Measurements from ENCODE around the gene ADCY7. TPM values are rescaled to one million over a fixed set of nuclear protein-coding genes. Genes with fewer than 3 reads are reported as not detected.

The ADCY7 gene
- total RNA-seq, 2 donors from 2014 or later = 8.5 to 17.1 TPM

DNA sequence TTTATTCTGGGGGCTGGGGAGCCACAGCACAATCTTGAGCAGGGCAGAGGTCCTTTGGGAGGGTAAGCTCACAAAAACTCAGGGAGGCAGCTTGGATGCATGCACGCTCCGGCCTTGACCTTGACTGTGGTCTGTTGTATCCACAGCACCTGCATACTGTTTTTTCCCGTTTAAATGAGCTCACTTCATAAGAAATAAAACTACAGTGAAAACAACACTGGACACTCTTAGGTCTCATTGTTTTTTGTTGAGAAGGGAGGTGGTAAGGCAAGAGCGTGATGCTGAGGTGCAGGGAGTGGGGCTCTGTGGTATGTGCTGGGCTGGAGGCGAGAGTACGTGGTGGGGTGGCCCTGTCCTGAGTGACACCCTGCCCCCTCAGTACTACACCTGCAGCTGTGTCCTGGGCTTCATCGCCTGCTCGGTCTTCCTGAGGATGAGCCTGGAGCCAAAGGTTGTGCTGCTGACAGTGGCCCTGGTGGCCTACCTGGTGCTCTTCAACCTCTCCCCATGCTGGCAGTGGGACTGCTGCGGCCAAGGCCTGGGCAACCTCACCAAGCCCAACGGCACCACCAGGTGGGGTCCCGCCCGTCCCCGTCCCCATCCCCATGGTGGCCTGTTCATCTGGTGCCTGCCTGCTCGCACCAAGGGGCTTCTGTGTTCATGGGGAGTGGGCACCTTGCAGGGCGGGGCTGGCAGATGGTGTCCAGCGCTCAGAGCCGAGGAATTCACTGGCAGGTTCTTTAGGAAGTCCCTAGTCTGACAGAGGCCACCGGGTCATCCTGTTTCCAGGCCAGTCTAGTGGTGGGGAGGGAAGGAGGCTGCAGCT lies 44.2 kb downstream of the ADCY7 start:
- Histone ChIP-seq H3K27me3 (no peaks in the 10 kb centered on the region), H3K4me3 (no peak overlapping the region)
- peak; percentile 54 for DNase-seq (ENCODE audit: low spot score)

DNA sequence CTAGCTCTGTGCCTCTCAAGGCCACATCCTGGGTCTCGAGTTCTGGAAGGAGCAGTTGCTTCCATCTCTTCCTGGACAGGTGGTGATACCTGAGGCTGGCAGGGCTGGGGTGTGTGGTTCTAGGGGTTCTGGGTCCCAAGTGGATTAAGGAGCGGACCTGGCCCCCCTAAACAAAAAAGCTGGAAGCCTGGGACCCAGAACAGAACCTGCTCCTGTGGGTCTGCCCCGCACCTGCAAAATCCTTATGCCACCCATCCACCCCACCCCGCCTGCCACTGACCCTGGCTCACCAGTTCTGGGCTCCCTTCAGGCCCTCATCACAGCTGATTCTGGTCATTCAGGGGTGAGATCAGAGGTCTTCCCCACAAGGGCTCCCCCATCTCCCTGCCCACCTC lies 44.8 kb downstream of the ADCY7 start:
- H3K36me3 ChIP-seq = peaks cover 36% of the 10 kb centered on the region
- H3K4me3 ChIP-seq = no peak overlapping the region
- peaks cover 0 to 13% of the 10 kb centered on the region in 2 donors for H3K4me1 ChIP-seq
- no peaks in the 10 kb centered on the region for H3K27me3 ChIP-seq
- peak; percentile 55 for DNase-seq (ENCODE audit: low spot score)
- TF ChIP-seq, protein P1, sequence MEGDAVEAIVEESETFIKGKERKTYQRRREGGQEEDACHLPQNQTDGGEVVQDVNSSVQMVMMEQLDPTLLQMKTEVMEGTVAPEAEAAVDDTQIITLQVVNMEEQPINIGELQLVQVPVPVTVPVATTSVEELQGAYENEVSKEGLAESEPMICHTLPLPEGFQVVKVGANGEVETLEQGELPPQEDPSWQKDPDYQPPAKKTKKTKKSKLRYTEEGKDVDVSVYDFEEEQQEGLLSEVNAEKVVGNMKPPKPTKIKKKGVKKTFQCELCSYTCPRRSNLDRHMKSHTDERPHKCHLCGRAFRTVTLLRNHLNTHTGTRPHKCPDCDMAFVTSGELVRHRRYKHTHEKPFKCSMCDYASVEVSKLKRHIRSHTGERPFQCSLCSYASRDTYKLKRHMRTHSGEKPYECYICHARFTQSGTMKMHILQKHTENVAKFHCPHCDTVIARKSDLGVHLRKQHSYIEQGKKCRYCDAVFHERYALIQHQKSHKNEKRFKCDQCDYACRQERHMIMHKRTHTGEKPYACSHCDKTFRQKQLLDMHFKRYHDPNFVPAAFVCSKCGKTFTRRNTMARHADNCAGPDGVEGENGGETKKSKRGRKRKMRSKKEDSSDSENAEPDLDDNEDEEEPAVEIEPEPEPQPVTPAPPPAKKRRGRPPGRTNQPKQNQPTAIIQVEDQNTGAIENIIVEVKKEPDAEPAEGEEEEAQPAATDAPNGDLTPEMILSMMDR (IDR thresholded peaks at IDR 0.05) = no peak
- H3K9me3 ChIP-seq = no peaks in the 10 kb centered on the region
- H3K27ac ChIP-seq = no peak overlapping the region

More for the DNA sequence above, 44.2 kb downstream of the ADCY7 start:
- peaks cover 0 to 13% of the 10 kb centered on the region in 2 donors for H3K4me1 ChIP-seq
- no peaks in the 10 kb centered on the region for H3K9me3 ChIP-seq
- TF ChIP-seq, protein P1 (IDR thresholded peaks at IDR 0.05) = no peak
- H3K27ac ChIP-seq = no peak overlapping the region
- H3K36me3 ChIP-seq = peaks cover 30% of the 10 kb centered on the region

DNA sequence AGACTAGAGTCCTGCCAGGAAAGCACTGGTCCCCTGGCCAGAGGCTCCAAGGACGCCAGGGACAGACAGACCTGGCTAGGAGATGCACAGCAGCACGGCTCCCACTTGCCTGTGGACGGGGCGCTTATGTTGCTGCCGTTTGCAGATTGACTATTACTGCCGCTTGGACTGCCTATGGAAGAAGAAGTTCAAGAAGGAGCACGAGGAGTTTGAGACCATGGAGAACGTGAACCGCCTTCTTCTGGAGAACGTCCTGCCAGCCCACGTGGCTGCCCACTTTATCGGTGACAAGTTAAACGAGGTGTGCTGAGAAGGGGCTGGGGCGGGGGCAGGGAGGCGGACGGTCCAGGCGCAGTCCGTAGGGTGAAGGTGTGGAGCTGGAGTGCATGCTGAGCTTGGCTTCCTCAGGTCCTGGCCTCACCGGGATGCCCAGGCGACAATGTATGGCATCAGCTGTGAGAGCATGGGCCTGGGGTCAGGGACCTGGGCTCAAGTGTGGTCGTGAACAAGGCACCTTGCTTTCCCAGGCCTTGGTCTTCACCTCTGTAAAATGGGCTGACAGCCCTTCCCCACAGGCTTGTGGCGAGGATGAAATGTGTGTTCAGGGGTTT lies 45.6 kb downstream of the ADCY7 start:
- H3K4me1 ChIP-seq = peaks cover 0 to 13% of the 10 kb centered on the region in 2 donors
- no peaks in the 10 kb centered on the region for H3K27me3 ChIP-seq
- DNase-seq (ENCODE audit: low spot score) = peak; percentile 46
- H3K9me3 ChIP-seq = no peaks in the 10 kb centered on the region
- peaks cover 44% of the 10 kb centered on the region for H3K36me3 ChIP-seq
- TF ChIP-seq, protein P1 (IDR thresholded peaks at IDR 0.05) = no peak
- H3K4me3 ChIP-seq = no peak overlapping the region
- H3K27ac ChIP-seq = no peak overlapping the region

DNA sequence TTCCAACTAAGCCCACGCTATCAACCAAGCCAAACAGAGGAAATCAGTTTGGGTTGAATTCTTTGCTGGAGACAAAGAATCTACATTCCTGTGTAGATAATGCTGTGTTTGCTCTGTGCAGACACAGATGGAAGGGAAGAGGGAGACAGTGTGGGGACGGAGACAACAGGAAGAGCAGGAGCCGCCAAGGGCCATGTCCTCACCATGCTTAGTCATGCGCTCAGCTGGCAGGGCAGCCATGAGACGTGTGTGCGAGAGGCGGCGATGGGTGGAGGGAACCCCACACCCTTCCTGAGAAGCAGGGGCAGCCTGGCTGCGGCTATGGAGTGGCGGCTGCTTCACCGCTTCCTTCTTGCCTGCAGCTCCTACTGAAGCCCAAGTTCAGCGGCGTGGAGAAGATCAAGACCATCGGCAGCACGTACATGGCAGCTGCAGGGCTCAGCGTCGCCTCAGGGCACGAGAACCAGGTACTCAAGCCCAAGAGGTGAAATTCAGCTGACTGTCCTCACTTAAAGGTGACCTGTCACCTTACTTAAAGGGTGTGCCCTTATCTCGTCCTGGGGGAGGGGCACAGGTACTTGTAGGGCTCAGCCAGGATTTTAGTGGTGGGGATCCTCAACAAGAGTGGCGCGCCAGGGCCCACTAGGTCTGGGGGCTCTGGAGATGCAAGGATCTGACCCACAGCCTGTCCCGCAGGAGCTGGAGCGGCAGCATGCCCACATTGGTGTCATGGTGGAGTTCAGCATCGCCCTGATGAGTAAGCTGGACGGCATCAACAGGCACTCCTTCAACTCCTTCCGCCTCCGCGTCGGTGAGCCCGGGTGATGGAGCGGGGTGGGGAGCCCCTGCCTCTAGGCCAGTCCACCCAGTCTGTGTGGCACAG lies 47.5 kb downstream of the ADCY7 start:
- no peaks in the 10 kb centered on the region for H3K27me3 ChIP-seq
- no peaks in the 10 kb centered on the region for H3K9me3 ChIP-seq
- peak overlapping the region; percentile 60 to 72 for H3K27ac ChIP-seq
- peaks cover 58% of the 10 kb centered on the region for H3K36me3 ChIP-seq
- peaks cover 0 to 13% of the 10 kb centered on the region in 2 donors for H3K4me1 ChIP-seq
- TF ChIP-seq, protein P1 (IDR thresholded peaks at IDR 0.05) = no peak
- H3K4me3 ChIP-seq = no peak overlapping the region
- peak; percentile 86 for DNase-seq (ENCODE audit: low spot score)

DNA sequence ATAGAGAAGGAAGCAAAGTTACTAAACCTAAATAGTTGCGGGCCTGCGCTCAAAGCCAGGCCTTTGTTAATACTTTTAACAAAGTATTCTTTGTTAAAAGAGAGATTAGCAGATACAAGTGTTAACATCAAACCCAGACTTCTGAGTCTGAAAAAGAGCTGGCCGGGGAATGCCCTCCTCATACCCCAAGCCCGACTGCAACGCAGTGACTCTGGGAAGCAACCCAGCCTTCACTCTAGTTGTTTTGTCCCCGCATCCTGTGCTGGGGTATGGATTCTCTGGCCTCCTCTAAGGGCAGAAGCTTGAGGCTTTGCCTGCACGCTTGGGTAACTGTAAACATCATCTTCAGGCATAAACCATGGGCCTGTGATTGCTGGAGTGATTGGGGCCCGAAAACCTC lies 48.3 kb downstream of the ADCY7 start:
- H3K36me3 ChIP-seq = peaks cover 66% of the 10 kb centered on the region
- H3K27me3 ChIP-seq = no peaks in the 10 kb centered on the region
- TF ChIP-seq, protein P1 (IDR thresholded peaks at IDR 0.05) = no peak

More for the DNA sequence above, 48.3 kb downstream of the ADCY7 start:
- Histone ChIP-seq H3K4me3 (no peak overlapping the region), H3K9me3 (no peaks in the 10 kb centered on the region), H3K4me1 (peaks cover 0 to 9% of the 10 kb centered on the region in 2 donors), H3K27ac (peak overlapping the region in 1 of 2 donors; percentile 72)
- no peak for DNase-seq (ENCODE audit: low spot score)
